HG03521 (cell line): Measurements from ENCODE around the gene YKT6.
A peak's percentile ranks its signal among the peaks of the same experiment; 100 is the strongest.

Experiments used
- ATAC-seq: cut with Tn5 transposase; IDR thresholded peaks from one replicate; pipeline ENCODE4 v1.9.1; 2021; ENCODE audit warnings: mild to moderate bottlenecking, moderate library complexity; ENCODE audit not compliant: unreplicated experiment

YKT6 gene

DNA sequence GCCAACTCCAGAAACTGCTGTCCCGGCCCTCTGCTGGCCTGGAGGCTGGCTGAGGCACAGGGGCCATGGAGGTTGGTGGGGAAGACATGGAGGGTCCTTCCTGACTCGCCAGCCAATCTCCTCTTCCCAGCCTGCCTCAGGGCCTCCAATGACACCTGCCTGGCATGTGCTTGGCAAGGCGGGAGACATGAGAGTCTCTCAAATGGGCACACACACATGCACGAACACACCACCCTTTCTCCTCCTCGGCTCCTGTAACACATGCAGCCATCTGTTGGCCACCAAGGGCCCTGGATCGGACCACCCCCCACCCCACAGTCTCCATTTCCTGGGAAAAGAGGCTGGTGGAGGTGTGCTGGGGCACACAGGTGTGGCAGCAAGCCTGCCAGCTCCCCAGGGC is 56.4 kb downstream of the YKT6 start:
- ATAC-seq, result no peak

DNA sequence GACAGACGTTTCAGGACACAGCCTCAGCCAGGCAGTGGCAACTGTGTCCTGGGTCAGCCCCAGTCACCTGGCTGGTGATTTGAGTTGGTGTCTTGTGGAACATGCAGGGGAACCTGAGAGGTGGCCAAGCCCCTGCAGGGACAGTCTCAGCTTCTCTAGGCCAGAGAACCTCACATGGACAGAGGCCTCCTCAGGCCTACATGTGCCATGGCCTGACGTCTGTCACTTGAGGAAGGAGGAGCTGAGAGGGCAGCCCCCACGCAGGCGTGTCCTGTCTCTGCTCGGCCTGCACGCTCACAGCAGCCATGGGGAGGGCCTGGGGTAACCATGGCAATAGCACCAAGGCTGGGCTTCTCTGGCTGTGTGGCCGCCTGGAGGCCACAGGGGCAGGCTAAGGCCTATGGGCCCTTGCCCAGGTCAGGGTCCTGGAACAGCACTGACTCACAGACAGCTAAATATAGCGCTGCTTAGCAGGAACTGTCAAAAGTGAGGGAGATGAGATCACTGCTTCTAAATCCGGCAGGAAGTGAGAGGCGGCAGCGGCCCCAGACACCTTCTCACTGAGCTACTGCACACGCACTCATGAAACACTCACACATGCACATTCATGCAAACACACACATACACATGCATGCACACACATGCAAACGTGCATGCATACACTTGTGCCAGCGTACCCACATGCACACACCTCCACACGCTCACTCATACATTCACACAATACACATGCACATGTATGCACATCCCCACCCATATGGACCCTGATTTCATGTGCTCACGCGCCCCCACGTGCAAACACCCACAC is 57.0 kb downstream of the YKT6 start:
- ATAC-seq, result peak; percentile 85

DNA sequence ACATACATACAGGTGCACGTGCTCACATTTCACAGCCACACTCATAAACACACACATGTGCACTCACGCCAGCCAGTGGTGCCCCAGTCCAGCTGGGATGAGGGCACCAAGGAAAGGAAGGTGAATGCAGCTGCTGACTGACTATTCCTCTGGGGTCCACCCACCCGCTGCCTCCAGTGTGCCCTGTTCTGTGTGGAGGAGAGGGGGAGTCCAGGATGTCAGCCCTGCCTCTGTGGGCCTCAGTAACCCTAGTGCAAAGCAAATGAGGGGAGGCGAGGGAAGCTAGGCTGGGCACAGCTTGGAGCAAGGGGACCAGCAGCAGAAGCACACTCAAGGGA is 57.6 kb downstream of the YKT6 start:
- ATAC-seq, result no peak

DNA sequence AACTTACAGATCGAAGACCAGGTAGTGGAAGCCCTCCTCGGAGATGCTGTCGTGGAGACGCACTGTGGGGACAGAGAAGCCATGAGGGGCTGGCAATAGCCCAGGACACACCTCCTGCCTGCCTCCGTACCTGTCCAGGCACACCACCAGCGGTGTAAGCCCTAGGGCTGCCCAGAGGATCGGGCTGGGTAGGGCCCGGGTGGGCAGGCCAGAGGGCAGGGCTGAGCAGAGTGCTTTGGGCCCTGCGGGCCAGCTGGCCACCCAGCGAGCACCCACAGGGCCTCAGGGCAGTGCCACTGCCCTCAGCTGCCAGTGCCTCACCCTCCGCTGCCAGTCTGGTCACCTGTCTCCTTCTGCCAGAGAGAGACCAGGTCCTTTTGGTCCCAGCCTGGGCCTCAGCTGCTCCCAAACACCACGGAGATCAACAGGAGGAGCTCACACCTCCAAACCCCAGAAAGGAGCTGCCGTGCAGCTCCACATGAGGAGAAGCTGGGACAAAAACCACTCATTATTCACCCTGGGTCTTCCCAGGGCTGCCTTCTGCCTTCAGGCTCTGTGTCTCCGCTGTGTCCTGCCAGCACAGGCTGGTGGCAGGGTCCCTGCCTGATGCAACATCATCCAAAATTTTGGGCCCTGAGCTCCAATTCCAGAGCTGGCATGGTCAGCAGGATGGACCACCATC is 58.2 kb downstream of the YKT6 start:
- no peak for ATAC-seq

DNA sequence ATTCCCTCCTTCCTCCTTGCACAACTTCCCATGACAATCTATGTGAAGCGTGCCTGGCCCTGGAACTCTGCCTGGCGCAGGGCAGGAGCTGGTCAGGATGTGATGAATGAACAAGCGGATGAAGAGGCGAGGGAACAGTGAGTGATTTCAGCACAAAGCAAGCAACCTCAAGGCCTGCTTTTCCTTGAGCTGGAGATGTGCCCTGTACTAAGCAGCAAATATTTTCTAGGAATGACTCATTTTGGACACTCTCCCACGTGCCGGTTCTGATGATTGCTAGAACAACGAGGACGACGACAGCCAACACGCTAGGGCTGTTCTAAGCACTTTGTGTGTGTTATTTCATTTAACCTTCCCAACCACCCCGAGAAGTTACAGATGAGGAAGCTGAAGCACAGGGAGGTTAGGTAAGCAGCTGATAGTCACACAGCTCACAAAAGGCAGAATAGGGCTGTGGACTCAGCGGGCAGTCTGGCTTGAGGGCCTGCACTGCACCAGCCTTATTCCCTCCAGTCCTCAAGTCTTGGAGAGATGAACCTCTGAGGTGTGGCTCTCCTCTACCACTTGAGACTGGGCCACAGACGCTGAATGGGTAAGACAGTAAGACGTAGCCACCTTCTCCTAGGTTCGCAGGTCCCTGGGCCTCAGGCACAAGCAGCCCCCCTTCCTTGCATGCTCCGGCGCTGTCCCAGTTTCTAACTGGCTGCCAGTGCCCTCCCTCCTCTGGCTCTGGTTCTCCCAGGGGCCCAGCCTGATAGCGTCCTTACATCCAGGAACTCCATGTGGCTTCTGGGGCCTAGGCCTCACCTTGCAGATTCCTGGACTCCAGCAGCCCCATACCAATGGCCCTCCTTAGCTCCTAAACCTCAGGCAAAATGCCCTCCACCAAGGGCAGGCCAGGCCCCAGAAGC is 59.0 kb downstream of the YKT6 start:
- no peak for ATAC-seq

DNA sequence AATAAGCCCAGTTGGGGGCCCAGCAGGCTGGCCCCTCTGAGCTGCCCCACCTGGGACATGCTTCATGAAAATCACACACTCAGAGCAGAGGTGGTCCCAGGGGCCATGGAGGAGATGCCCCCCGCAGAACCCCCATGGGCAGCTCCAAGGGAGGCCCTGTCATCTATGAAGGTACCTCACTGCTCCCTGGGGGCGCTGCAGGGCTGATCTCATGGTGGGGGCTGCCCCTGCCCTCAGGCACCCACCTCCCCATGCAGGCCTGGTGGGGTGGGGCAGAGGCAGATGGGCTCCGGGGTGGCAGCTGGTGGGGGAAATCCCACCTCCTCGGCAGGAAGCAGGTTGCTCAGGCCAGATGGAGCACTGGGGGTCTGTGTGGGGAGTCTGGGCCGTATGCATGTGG is 60.5 kb downstream of the YKT6 start:
- ATAC-seq, result no peak

DNA sequence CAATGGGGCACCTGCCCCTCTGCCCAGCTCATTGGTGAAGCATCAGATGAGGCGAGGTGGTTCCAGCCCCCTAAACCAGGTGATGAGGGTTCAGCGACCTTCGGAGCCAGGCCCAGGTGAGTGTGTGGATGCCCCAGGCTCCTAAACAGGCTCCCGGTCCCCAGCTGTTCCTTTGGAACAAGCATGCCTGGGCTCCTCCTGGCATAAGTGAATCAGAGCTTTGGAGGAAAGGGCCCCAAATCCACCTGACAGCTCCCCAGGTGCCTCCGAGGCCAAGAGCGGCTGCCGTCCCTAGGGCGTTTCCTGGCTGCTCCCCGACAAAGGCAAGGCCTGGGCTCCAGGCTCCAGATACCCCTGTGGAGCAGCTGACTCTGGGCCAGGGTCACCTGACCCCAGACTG is 61.3 kb downstream of the YKT6 start:
- no peak for ATAC-seq

DNA sequence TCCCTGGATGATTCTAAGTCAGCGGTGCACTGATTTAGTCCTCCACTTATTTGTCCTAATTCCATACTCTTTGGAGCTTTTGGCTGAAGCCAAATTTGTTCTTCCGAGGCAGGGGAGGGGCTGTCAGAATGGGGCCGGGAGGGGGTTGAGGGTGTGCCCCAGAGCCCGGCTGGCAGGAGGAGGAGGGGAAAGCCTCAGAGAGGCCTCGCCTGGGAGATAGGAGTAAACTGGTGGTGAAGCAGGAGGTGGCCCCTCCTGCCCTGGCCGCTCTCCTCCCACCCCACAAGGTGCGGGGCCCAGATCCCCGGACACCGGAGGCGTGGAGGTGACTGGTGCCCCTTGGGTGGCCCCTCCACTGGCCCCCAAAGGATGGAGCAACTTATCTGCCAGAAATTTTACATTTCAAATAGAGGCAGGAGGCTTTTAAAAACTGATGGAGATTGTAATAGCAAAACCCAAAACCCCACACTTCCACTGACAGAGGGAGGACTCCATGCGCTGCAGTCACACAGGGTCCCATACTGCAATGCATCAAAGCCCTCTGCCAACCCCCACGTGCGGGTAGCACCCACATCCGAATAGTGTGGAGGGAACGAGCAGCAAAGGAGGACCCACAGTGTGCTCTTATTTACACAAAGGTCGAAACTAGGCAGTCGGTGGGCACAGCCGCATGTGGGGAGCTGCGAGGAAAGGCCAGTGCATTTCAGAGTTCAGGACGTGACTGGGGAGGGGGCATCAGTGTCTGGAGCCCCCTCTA is 62.7 kb downstream of the YKT6 start:
- no peak for ATAC-seq
